Upper lobe of left lung (tissue), 4 donors: ENCODE measurements around the gene GNA14.
"Not testable (repeated sequence)": the region's sequence is repeated elsewhere in the genome, so short reads cannot be mapped to it uniquely, and the experiment has no call there.

Experiments
- CTCF ChIP-seq, 6 experiments: fragments of 450-650 bp in 4 of 6; fragments of 200-600 bp in 2 of 6; sonication (generic) in 2 of 6; IDR thresholded peaks; one replicate each; pipeline ENCODE4 v1.5.1; 2016 to 2019; ENCODE audit warnings: antibody characterized with exemption in 6 of 6
- POLR2A ChIP-seq, 4 donors: fragments of 450-650 bp; IDR thresholded peaks; one replicate each; pipeline ENCODE4 v1.5.1; 2016 to 2017; ENCODE audit warnings: antibody characterized with exemption in 4 of 4, mild to moderate bottlenecking in 2 of 4

DNA sequence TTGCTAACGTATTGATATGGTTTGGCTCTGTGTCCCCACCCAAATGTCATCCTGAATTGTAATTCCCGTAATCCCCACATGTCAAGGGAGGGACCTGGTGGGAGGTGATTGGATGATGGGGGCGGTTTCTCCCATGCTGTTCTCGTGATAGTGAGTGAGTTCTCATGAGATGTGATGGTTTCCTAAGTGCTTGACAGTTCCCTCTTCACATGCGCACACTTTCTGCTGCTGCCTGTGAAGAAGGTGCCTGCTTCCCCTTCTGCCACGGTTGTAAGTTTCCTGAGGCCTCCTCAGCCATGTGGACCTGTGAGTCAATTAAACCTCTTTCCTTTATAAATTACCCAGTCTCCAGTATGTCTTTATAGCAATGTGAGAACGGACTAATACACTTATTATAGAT lies 207.0 kb downstream of the GNA14 start:
- TF ChIP-seq CTCF, POLR2A (IDR thresholded peaks at IDR 0.05): not testable (repeated sequence)
